ENCODE data around the gene IGF1.

Gene IGF1

DNA sequence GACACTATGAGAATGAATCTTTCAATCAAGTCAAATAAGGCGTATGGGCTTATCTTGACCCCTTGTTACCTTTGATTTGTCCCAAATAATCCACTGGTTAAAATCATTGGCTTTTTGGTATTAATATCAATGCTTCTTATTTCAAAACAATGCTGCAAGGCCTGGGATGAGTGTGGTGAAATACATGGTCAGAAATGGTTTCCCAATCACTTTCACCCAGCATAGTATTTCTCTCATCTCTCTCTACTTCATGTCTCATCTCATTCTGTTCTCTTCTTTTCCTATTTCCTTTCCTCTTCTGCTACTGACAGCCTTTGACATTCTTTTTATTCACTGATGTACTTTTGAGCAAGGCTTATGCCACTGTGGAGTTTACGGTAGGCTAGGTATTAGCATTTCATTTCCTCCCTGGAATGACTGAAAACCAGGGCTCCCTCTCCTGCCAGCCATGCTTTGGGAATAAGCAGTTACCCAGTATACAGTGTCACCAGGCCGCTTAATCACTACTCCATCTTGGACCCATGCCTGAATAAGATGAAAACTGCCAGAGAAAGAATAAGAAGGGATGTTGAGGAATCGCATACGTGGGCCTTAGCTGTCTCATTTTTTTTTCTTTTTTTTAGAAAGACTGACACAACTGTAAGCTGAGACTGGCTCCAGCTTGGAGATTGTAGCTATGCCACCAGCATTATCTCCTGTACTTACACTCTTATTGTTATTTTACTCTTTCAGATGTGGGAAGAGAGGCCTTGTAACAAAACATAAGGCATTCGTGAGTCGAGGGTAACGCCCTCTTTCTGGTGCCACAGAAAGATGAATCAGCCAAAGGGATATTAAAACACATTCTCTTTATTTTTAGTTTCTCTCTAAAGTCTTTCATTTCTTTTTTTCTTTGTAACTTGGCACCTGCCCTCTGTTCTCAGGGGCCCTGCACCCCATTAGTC lies 53.5 kb downstream of the IGF1 start:
- TF ChIP-seq, protein P1, sequence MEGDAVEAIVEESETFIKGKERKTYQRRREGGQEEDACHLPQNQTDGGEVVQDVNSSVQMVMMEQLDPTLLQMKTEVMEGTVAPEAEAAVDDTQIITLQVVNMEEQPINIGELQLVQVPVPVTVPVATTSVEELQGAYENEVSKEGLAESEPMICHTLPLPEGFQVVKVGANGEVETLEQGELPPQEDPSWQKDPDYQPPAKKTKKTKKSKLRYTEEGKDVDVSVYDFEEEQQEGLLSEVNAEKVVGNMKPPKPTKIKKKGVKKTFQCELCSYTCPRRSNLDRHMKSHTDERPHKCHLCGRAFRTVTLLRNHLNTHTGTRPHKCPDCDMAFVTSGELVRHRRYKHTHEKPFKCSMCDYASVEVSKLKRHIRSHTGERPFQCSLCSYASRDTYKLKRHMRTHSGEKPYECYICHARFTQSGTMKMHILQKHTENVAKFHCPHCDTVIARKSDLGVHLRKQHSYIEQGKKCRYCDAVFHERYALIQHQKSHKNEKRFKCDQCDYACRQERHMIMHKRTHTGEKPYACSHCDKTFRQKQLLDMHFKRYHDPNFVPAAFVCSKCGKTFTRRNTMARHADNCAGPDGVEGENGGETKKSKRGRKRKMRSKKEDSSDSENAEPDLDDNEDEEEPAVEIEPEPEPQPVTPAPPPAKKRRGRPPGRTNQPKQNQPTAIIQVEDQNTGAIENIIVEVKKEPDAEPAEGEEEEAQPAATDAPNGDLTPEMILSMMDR (IDR thresholded peaks at IDR 0.05; ENCODE audit: low read depth, low read length, missing control alignments), result no peak
- no peak for DNase-seq (ENCODE audit: extremely low read depth, low read depth)
- H3K4me3 ChIP-seq (replicated peaks; ENCODE audit: low read depth, low read length), result no peak overlapping the region

DNA sequence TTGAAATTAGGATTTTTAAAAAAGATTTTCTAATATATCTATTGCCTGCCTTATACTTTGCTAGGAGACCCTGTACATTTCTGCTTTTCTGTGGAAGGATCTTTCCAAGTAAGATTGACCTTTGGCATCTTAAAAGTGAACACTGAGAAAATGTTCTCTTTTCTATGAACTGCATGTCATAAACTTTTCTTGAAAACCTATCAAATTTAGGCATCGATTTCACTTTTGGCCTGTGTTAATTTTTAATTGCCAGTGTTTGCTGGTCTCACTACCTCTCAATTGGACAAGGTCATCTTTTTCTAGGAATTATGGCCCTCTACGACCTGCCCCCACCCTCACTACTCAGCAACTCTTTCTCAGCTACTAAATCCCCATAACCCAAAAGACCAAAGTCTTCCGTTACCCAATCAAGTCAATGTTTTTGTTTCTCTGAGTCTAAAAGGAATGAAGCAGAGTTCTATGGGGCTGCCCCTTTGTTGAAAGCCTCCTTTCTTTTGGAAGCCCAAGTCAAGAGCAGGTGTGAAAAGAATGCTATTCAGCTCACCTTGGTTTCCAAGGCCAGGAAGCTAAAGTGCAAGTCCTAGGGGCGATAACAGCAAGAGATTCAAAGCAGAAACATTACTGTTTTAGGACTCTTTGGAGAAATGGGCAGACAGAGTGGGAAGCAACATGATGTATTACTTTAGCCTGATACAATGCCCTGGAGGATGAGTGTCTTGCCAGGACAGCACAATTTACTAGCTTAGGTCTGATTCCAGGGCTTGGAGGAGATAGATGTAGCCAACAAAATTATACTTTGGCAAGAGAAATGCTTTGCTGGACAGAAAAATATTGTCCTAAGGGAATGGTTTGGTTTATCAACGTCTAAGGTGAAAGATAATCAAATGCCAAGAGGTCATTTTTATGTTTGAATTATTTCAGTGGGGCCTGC lies 55.0 kb downstream of the IGF1 start:
- DNase-seq (ENCODE audit: extremely low read depth, low read depth), result no peak
- TF ChIP-seq, protein P1 (IDR thresholded peaks at IDR 0.05; ENCODE audit: low read depth, low read length, missing control alignments), result no peak
- H3K4me3 ChIP-seq (replicated peaks; ENCODE audit: low read depth, low read length), result no peak overlapping the region

DNA sequence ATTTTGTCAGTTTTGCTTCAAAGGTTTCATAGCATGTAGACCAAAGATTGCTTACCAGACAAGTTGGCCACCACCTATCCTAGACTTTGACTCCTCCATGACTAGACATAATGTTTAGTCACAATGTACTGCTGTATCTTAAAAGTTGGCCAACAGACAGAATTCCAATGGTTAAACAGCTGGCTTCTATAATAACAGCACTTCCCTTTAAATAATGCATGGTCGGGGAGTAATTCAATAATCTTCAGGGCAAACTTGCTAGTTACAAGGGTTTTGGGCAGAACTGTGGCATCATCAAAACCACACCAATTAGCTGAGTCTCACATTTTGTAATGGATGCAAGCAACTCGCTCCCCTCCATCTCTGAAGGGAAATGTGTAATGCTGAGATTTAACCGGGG lies 56.9 kb downstream of the IGF1 start:
- TF ChIP-seq, protein P1 (IDR thresholded peaks at IDR 0.05; ENCODE audit: low read depth, low read length, missing control alignments), result no peak
- H3K4me3 ChIP-seq (replicated peaks; ENCODE audit: low read depth, low read length), result no peak overlapping the region
- no peak for DNase-seq (ENCODE audit: extremely low read depth, low read depth)

DNA sequence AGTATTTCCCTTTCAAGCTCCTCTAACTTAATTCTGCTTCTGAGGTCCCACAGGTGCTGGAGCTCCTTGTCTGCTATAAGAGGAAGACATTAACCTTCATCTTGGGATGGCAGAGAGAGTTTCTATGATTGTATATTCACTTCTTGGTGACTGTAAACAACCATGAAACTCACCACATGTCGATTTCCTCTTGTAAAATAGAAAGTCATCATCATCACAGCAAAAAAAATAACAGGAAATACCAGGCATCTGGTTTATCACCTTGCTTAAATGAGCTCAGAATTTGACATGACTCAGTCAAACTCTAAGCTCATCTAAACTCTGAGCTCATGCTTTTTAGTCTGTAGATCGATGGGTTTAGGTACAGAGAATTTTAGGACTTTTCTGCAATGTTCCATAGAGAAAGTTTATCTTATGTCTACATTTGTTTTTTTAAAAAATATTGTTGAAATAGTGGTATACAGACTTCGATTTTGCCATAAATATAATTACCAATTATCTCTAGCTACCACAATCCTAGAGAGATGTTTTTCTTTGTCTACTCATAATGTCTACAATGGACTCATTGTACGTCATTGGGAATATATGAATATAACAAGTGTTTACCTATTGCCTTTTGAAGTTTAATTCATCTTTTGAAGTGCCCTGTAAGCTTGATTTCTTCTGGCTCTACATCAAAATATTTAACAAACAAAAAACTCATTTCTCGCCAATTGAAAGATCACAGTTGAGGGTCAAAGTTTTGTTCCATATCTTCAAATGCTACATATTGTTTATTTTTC lies 58.4 kb downstream of the IGF1 start:
- DNase-seq (ENCODE audit: extremely low read depth, low read depth), result no peak

DNA sequence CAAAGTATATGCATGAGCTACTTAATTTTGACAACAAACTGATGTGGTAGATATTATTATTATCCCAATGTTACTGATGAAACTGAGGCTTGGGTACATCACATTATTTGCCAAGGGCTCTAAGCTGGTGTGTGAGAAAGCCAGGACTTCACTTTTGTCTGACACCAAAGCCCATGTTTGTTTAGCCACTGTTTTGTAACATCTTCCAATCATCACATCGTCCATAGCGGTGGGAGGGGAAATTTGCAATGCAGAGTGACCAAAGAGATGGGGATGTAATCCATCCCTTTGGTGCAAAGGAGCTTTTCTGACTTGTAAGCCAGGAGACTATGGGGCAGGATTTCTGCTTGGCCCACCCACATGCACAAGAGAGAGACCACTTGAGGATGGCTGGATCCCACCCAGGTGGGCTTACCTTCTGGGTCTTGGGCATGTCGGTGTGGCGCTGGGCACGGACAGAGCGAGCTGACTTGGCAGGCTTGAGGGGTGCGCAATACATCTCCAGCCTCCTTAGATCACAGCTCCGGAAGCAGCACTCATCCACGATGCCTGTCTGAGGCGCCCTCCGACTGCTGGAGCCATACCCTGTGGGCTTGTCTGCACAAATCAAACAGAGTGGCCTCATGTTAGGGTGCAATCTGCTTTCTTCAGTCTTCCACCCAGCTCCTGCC lies 61.1 kb downstream of the IGF1 start:
- no peak for DNase-seq (ENCODE audit: extremely low read depth, low read depth)
- TF ChIP-seq, protein P1 (IDR thresholded peaks at IDR 0.05; ENCODE audit: low read depth, low read length, missing control alignments), result no peak
- H3K4me3 ChIP-seq (replicated peaks; ENCODE audit: low read depth, low read length), result no peak overlapping the region

More for the DNA sequence above, 58.4 kb downstream of the IGF1 start:
- TF ChIP-seq, protein P1 (IDR thresholded peaks at IDR 0.05; ENCODE audit: low read depth, low read length, missing control alignments), result no peak
- H3K4me3 ChIP-seq (replicated peaks; ENCODE audit: low read depth, low read length), result no peak overlapping the region

DNA sequence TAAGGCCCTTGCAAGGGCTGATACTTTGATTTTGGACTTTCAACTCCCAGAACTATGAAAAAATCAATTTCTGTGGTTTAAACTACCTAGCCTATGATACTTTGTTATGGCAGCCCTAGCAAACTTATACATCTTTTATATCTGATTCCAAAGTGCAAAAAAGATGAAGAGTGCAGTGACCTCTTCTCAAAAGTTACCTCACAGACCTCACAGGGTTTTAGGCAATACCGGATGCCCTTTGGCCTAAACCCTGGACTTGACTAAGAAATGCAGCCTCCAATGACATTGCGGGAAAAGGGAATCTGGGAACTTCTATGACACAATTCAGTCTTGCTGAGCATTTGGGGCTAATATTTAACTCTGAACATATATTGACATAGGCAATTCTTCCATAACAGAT lies 63.3 kb downstream of the IGF1 start:
- no peak overlapping the region for H3K4me3 ChIP-seq (replicated peaks; ENCODE audit: low read depth, low read length)
- TF ChIP-seq, protein P1 (IDR thresholded peaks at IDR 0.05; ENCODE audit: low read depth, low read length, missing control alignments), result no peak
- no peak for DNase-seq (ENCODE audit: extremely low read depth, low read depth)
